ENCODE results near the gene SGPP2. TPM values are rescaled to one million over a fixed set of nuclear protein-coding genes. Genes with fewer than 3 reads are reported as not detected.

Gene SGPP2
- total RNA-seq, 3 donors from 2014 or later (not counting 1 experiment from before 2014, with no cell fraction given), result 0.25 to 0.30 TPM; not detected in 1

DNA sequence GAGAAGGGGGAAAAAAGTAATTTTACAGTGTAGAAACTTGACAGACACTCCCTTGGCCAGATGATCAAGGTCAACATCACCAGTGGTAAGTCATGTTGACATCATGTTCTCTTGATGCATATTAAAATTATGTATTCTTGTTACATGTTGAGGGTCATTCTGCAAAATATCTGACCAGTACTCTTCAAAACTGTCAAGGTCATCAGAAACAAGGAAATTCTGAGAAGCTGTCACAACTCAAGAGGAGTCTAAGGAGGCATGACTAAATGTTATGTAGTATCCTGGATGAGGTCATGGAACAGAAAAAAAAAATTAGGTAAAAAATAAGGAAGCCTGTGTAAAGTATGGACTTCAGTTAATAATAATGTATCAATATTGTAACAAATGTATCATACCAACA is 6.3 kb downstream of the SGPP2 start:
- ATAC-seq (no peak), DNase-seq (no peak)
- no peak overlapping the region for H3K4me3 ChIP-seq (ENCODE audit: low read length)
- no peaks in the 10 kb centered on the region for H3K27me3 ChIP-seq (ENCODE audit: control insufficient read depth, insufficient read depth, low read length)
- Mint-ChIP-seq H3K9me3 (peaks cover 0 to 3% of the 10 kb centered on the region in 2 donors), H3K4me3 (no peak overlapping the region), H3K36me3 (no peaks in the 10 kb centered on the region), H3K27me3 (ENCODE audit: low read depth in 2 of 2) (peaks cover 8 to 11% of the 10 kb centered on the region in 2 donors), H3K27ac (no peak overlapping the region), H3K4me1 (no peaks in the 10 kb centered on the region)
- H3K36me3 ChIP-seq (ENCODE audit: control insufficient read depth, insufficient read depth, low read length), result no peaks in the 10 kb centered on the region
- H3K4me1 ChIP-seq (ENCODE audit: control insufficient read depth, insufficient read depth, low read length), result no peaks in the 10 kb centered on the region
- intact Hi-C loops (cut with micrococcal nuclease), result no loop called here
- TF ChIP-seq, protein P1, sequence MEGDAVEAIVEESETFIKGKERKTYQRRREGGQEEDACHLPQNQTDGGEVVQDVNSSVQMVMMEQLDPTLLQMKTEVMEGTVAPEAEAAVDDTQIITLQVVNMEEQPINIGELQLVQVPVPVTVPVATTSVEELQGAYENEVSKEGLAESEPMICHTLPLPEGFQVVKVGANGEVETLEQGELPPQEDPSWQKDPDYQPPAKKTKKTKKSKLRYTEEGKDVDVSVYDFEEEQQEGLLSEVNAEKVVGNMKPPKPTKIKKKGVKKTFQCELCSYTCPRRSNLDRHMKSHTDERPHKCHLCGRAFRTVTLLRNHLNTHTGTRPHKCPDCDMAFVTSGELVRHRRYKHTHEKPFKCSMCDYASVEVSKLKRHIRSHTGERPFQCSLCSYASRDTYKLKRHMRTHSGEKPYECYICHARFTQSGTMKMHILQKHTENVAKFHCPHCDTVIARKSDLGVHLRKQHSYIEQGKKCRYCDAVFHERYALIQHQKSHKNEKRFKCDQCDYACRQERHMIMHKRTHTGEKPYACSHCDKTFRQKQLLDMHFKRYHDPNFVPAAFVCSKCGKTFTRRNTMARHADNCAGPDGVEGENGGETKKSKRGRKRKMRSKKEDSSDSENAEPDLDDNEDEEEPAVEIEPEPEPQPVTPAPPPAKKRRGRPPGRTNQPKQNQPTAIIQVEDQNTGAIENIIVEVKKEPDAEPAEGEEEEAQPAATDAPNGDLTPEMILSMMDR (IDR thresholded peaks at IDR 0.05), result no peak
- no peak overlapping the region for H3K27ac ChIP-seq (ENCODE audit: low read length)
- no peaks in the 10 kb centered on the region for H3K9me3 ChIP-seq (ENCODE audit: control insufficient read depth, insufficient read depth, low read length)

DNA sequence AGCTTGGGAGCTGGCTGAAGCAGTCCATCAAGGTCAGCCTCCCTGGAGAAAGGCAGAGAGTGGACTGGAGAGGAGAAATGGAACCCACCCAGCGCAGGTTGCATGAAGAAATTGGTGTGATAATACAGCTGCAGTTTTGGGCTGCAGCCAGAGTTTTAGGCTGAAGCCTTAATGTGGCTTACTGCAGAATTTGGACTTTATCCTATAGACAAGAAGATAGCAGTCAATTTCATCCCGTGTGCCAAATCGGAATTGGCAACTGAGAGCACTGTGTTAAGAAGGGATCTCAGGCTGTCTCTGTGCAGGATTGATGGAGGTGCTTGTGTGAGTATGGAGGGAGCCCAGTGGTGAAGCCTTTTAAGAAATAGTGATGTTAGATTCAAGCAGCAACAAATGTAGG is 7.5 kb downstream of the SGPP2 start:
- 90% methylated on average over 3 of the region's 3 CpGs for WGBS (ENCODE audit: insufficient coverage)
- no peaks in the 10 kb centered on the region for H3K27me3 ChIP-seq (ENCODE audit: control insufficient read depth, insufficient read depth, low read length)
- H3K36me3 ChIP-seq (ENCODE audit: control insufficient read depth, insufficient read depth, low read length), result no peaks in the 10 kb centered on the region
- Mint-ChIP-seq H3K27ac (no peak overlapping the region), H3K27me3 (ENCODE audit: low read depth in 2 of 2) (peaks cover 2 to 11% of the 10 kb centered on the region in 2 donors), H3K4me3 (no peak overlapping the region), H3K4me1 (no peaks in the 10 kb centered on the region), H3K36me3 (no peaks in the 10 kb centered on the region), H3K9me3 (peaks cover 0 to 3% of the 10 kb centered on the region in 2 donors)
- TF ChIP-seq, protein P1 (IDR thresholded peaks at IDR 0.05), result no peak
- ATAC-seq, result no peak
- no peak for DNase-seq
- H3K9me3 ChIP-seq (ENCODE audit: control insufficient read depth, insufficient read depth, low read length), result no peaks in the 10 kb centered on the region
- no peak overlapping the region for H3K4me3 ChIP-seq (ENCODE audit: low read length)
- no peaks in the 10 kb centered on the region for H3K4me1 ChIP-seq (ENCODE audit: control insufficient read depth, insufficient read depth, low read length)
- H3K27ac ChIP-seq (ENCODE audit: low read length), result no peak overlapping the region
- intact Hi-C loops (cut with micrococcal nuclease), result no loop called here

DNA sequence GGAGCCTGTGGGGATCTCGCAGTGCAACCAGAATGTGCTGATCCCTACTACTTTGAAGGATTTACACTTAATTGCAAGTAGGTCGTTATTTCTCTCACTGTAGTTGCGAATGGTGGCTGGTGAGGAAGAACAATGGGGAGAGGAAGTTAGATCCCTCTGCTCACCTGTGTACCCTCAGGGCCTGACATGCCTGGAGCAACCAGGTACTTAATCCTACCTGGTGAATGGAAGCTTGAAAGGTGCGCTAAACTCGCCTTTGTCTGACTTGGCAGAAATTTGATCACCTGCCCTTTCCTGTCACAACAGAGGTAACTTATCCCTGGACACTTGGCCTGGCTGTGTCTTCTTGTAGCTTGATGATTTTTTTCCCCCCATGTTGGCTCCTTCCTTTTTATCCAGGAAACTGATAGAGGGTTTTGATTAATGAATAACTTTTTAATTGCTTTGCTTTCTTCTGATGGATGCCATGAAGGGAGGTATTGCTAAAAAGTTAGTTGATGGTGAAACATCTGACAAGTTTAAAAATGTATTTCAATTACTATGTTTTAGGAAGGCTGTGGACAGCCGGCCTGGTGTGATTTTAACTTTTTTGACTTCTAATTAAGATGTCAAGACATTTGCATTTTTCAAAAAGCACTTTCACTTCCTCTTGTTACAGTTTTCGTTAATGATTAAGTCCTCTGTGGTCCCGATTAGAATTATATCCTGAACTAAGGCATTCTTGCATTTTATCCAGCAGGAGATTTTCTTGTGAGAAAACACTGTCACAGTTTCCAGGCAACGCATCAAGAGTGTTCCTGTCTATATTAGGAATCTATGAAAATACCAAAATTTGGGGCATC is 9.2 kb downstream of the SGPP2 start:
- Histone ChIP-seq H3K4me1 (ENCODE audit: control insufficient read depth, insufficient read depth, low read length) (no peaks in the 10 kb centered on the region), H3K36me3 (ENCODE audit: control insufficient read depth, insufficient read depth, low read length) (no peaks in the 10 kb centered on the region), H3K27ac (ENCODE audit: low read length) (no peak overlapping the region), H3K27me3 (ENCODE audit: control insufficient read depth, insufficient read depth, low read length) (no peaks in the 10 kb centered on the region), H3K9me3 (ENCODE audit: control insufficient read depth, insufficient read depth, low read length) (no peaks in the 10 kb centered on the region), H3K4me3 (ENCODE audit: low read length) (no peak overlapping the region)
- whole genome bisulfite sequencing (ENCODE audit: insufficient coverage), result 77% methylated on average over 9 of the region's 9 CpGs
- TF ChIP-seq, protein P1 (IDR thresholded peaks at IDR 0.05), result no peak
- H3K36me3 Mint-ChIP-seq, result no peaks in the 10 kb centered on the region
- ATAC-seq, result no peak
- DNase-seq, result no peak
- intact Hi-C loops (cut with micrococcal nuclease), result no loop called here
- H3K4me3 Mint-ChIP-seq, result no peak overlapping the region
- H3K9me3 Mint-ChIP-seq, result peaks cover 0 to 5% of the 10 kb centered on the region in 2 donors
- H3K27ac Mint-ChIP-seq, result no peak overlapping the region
- peaks cover 0 to 2% of the 10 kb centered on the region in 2 donors for H3K27me3 Mint-ChIP-seq (ENCODE audit: low read depth in 2 of 2)
- H3K4me1 Mint-ChIP-seq, result no peaks in the 10 kb centered on the region
